GM12864 (cell line): ENCODE results near the gene EIF5A2.

ENCODE experiments used
- DNase-seq: peaks from one replicate; pipeline ENCODE4 v3.0.0-alpha.2; 2011; ENCODE audit warnings: low read depth
- H3K4me3 ChIP-seq: 2 replicates; pipeline ENCODE4 v1.5.1; 2011; ENCODE audit warnings: mild to moderate bottlenecking, low read depth, low read length, control low read depth
- TF ChIP-seq, protein P1 (sequence below): IDR thresholded peaks from 2 replicates; pipeline ENCODE4 v1.5.1; 2011; ENCODE audit warnings: low read depth, mild to moderate bottlenecking, moderate library complexity, low read length, control low read depth, inconsistent platforms; ENCODE audit errors: missing control alignments

The EIF5A2 gene

GRCh38 chr3:170908235-170909116, at the start of gene EIF5A2:
EIF5A2 (minus strand) TSS chr3:170908637; CDS start chr3:170907806, 831 bp downstream.
- DNase-seq, result peak; percentile 21
- peak within 1 kb of the TSS; percentile 67 for H3K4me3 ChIP-seq
- TF ChIP-seq, protein P1, sequence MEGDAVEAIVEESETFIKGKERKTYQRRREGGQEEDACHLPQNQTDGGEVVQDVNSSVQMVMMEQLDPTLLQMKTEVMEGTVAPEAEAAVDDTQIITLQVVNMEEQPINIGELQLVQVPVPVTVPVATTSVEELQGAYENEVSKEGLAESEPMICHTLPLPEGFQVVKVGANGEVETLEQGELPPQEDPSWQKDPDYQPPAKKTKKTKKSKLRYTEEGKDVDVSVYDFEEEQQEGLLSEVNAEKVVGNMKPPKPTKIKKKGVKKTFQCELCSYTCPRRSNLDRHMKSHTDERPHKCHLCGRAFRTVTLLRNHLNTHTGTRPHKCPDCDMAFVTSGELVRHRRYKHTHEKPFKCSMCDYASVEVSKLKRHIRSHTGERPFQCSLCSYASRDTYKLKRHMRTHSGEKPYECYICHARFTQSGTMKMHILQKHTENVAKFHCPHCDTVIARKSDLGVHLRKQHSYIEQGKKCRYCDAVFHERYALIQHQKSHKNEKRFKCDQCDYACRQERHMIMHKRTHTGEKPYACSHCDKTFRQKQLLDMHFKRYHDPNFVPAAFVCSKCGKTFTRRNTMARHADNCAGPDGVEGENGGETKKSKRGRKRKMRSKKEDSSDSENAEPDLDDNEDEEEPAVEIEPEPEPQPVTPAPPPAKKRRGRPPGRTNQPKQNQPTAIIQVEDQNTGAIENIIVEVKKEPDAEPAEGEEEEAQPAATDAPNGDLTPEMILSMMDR, result no peak

DNA sequence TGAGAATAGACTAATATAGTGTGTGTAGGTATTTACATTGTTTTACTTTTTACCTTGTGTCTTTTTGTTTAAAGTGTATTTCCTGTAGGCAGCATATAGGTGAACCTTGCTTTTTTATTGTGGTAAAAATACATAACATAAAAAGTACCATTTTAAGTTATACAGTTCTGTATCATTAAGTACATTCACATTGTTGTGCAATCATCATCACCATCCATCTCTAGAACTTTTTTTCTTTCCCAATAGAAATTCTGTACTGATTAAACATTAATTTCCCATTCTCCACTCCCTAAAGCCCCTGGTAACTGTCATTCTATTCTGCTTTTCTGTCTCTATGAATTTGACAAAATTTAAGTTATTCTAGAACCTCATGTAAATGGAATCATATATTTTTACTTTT, 48.2 kb upstream of the EIF5A2 start:
- TF ChIP-seq, protein P1, result no peak
- DNase-seq, result no peak
- no peak overlapping the region for H3K4me3 ChIP-seq

DNA sequence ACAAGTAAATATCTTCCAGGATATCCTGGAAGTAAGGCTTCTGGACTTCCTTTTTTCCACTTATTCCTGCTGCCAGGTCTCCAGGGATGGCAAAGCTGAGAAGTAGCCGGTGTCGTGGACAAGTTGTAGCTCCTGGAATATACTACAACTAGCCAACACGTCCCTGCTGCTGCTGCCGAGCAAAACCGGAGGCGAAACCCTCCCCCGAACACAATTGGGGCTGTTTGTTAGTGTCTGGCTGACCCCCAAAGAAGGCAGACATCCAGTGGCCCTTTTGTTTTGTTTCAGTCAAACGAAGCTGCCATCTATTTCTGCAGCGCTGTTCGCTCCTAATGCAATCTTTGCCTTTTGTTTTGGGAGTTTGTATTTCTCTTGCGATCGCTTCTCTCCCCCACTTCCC, 45.3 kb upstream of the EIF5A2 start:
- no peak for DNase-seq
- H3K4me3 ChIP-seq, result no peak overlapping the region
- TF ChIP-seq, protein P1, result no peak

DNA sequence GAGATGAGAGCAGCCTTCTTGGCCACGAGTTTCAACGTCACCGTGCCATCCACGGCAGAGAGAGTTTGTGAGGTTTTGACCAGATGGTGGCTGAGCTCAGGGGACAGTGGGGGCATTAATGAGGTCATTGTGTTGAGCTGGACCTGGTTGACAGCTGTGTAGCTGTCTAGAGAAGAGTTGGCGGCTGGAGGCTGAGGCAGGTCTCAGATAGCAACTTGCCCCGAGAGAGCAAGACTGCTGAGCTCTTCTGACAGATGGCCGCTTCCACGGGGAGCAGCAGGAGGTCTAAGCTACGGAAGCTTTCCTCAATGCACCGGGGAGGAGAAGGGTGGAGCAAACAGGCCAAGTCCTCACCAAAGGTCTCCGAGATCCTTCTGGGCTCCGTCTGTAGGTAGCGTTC, 44.8 kb upstream of the EIF5A2 start:
- DNase-seq, result no peak
- H3K4me3 ChIP-seq, result no peak overlapping the region
- TF ChIP-seq, protein P1, result no peak

DNA sequence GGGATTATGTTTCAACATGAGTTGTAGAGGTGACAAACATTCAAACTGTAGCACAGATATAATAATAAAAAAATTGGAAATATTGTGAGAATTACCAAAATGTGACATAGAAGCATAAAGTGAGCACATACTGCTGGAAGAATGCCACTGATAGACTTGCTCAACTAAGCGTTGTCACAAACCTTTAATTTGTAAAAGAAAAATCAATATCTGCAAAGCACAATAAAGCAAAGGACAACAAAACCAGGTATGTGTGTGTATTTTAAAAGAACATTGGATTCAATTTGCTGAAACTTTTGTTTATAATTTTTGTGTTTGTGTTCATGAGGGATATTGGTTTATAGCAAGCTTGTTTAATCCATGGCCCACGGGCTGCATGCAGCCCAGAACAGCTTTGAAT, 40.8 kb upstream of the EIF5A2 start:
- no peak overlapping the region for H3K4me3 ChIP-seq
- DNase-seq, result no peak
- TF ChIP-seq, protein P1, result no peak

- DNase-seq, result no peak
- no peak overlapping the region for H3K4me3 ChIP-seq
- TF ChIP-seq, protein P1, result no peak
Observed at GRCh38 chr3:170947018-170947769, 38.8 kb upstream of the EIF5A2 start.
